Measurements from ENCODE around the gene AVPR1B. TPM values are rescaled to one million over a fixed set of nuclear protein-coding genes. Genes with fewer than 3 reads are reported as not detected.

AVPR1B gene
- total and polyA plus RNA-seq, 3 donors from 2014 or later, result not detected

- Histone ChIP-seq H3K4me3 (no peak overlapping the region), H3K27me3 (no peaks in the 10 kb centered on the region), H3K27ac (no peak overlapping the region), H3K4me1 (no peaks in the 10 kb centered on the region), H3K36me3 (ENCODE audit: low read depth, missing control alignments) (no peaks in the 10 kb centered on the region), H3K9me3 (no peaks in the 10 kb centered on the region)
- TF ChIP-seq POLR2A (IDR thresholded peaks at IDR 0.05), result no peak
- WGBS, 2 donors, result 70 to 77% methylated on average over 8 of the region's 8 CpGs
- no peak for DNase-seq
- intact Hi-C loops (cut with DNase I; ENCODE audit: low total_unique reads), result no loop called here
These were observed 34.1 kb downstream of the AVPR1B start for GRCh38 chr1:206082831-206083695.

GRCh38 chr1:206081856-206082255, 35.3 kb downstream of the AVPR1B start:
- WGBS, 2 donors, result 92 to 96% methylated on average over 5 of the region's 5 CpGs
- H3K36me3 ChIP-seq (ENCODE audit: low read depth, missing control alignments), result no peaks in the 10 kb centered on the region
- no peaks in the 10 kb centered on the region for H3K4me1 ChIP-seq
- H3K27ac ChIP-seq, result no peak overlapping the region
- no peak overlapping the region for H3K4me3 ChIP-seq
- H3K27me3 ChIP-seq, result no peaks in the 10 kb centered on the region
- no peaks in the 10 kb centered on the region for H3K9me3 ChIP-seq
- DNase-seq, result no peak
- intact Hi-C loops (cut with DNase I; ENCODE audit: low total_unique reads), result no loop called here
- TF ChIP-seq POLR2A (IDR thresholded peaks at IDR 0.05) (no peak), CTCF (IDR thresholded peaks at IDR 0.05) (no peak)

- 66 to 73% methylated on average over 8 of the region's 8 CpGs for WGBS, 2 donors
- no peak overlapping the region for H3K4me3 ChIP-seq
- intact Hi-C loops (cut with DNase I; ENCODE audit: low total_unique reads), result no loop called here
- TF ChIP-seq CTCF (IDR thresholded peaks at IDR 0.05) (no peak), POLR2A (IDR thresholded peaks at IDR 0.05) (no peak)
- H3K27ac ChIP-seq, result no peak overlapping the region
- H3K9me3 ChIP-seq, result no peaks in the 10 kb centered on the region
- H3K27me3 ChIP-seq, result no peaks in the 10 kb centered on the region
- H3K36me3 ChIP-seq (ENCODE audit: low read depth, missing control alignments), result no peaks in the 10 kb centered on the region
- H3K4me1 ChIP-seq, result no peaks in the 10 kb centered on the region
- no peak for DNase-seq
These were observed 37.0 kb downstream of the AVPR1B start for GRCh38 chr1:206080026-206080820.

- TF ChIP-seq CTCF (IDR thresholded peaks at IDR 0.05) (no peak), POLR2A (IDR thresholded peaks at IDR 0.05) (no peak)
- Histone ChIP-seq H3K9me3 (no peaks in the 10 kb centered on the region), H3K36me3 (ENCODE audit: low read depth, missing control alignments) (no peaks in the 10 kb centered on the region), H3K27ac (no peak overlapping the region), H3K4me3 (no peak overlapping the region), H3K27me3 (no peaks in the 10 kb centered on the region), H3K4me1 (no peaks in the 10 kb centered on the region)
- DNase-seq, result no peak
- intact Hi-C loops (cut with DNase I; ENCODE audit: low total_unique reads), result no loop called here
- 78 to 86% methylated on average over 1 of the region's 1 CpG for WGBS, 2 donors
These were observed 38.1 kb downstream of the AVPR1B start for GRCh38 chr1:206079135-206079534.

Measured in testis (tissue), 3 donors.